ENCODE data around the gene NLRC5. TPM values are rescaled to one million over a fixed set of nuclear protein-coding genes. Genes with fewer than 3 reads are reported as not detected.

The NLRC5 gene
- total RNA-seq, 4 donors from 2014 or later: 32.4 to 57.9 (median 37.1) TPM

GRCh38 chr16:57091200-57091974 is 102.0 kb downstream of the NLRC5 start:
- Histone ChIP-seq H3K27me3 (no peaks in the 10 kb centered on the region), H3K9me3 (no peaks in the 10 kb centered on the region), H3K36me3 (no peaks in the 10 kb centered on the region), H3K4me1 (peaks cover 0 to 38% (median 18%) of the 10 kb centered on the region in 4 donors), H3K27ac (peak overlapping the region; percentile 81 to 97 (median 88)), H3K4me3 (peak overlapping the region; percentile 72 to 83 (median 82))
- peak in 1 of 2 donors; percentile 2 for TF ChIP-seq EP300 (IDR thresholded peaks at IDR 0.05)
- no peak for TF ChIP-seq CTCF (IDR thresholded peaks at IDR 0.05)
- peak; percentile 41 to 48 for DNase-seq (ENCODE audit: low spot score in 2 of 2)
- 11 to 24% methylated on average over 24 of the region's 24 CpGs for WGBS, 2 donors

GRCh38 chr16:57091975-57092785 is 102.8 kb downstream of the NLRC5 start, which contains the start of gene CPNE2:
TSS of gene CPNE2 (plus strand) at chr16:57092583. CDS start at chr16:57110743, 18,160 bp downstream.
- peaks cover 0 to under 1% (median 0%) of the 10 kb centered on the region in 3 donors for H3K36me3 ChIP-seq
- TF ChIP-seq EP300 (IDR thresholded peaks at IDR 0.05) (peak in 1 of 2 donors; percentile 28), POLR2A (IDR thresholded peaks at IDR 0.05) (peak; percentile 12 to 67), CTCF (IDR thresholded peaks at IDR 0.05) (no peak)
- H3K4me3 ChIP-seq: peak within 1 kb of the TSS; percentile 72 to 83 (median 82)
- peak within 1 kb of the TSS; percentile 81 to 97 (median 88) for H3K27ac ChIP-seq
- DNase-seq (ENCODE audit: low spot score in 2 of 2): no peak
- WGBS, 2 donors: 1% methylated on average over 18 to 52 of the region's 100 CpGs
- H3K27me3 ChIP-seq: no peaks in the 10 kb centered on the region
- peaks cover 0 to 38% (median 18%) of the 10 kb centered on the region in 4 donors for H3K4me1 ChIP-seq
- H3K9me3 ChIP-seq: no peaks in the 10 kb centered on the region

GRCh38 chr16:57092786-57093411 is 103.5 kb downstream of the NLRC5 start:
- DNase-seq (ENCODE audit: low spot score in 2 of 2): no peak
- peak overlapping the region; percentile 79 to 88 (median 85) for H3K27ac ChIP-seq
- no peaks in the 10 kb centered on the region for H3K9me3 ChIP-seq
- TF ChIP-seq POLR2A (IDR thresholded peaks at IDR 0.05) (no peak), CTCF (IDR thresholded peaks at IDR 0.05) (peak; percentile 58 to 79 (median 74)), EP300 (IDR thresholded peaks at IDR 0.05) (no peak)
- H3K36me3 ChIP-seq: peaks cover 0 to 5% (median 0%) of the 10 kb centered on the region in 3 donors
- H3K4me3 ChIP-seq: peak overlapping the region; percentile 68 to 83 (median 82)
- 0% methylated on average over 2 to 27 of the region's 53 CpGs for WGBS, 2 donors
- H3K27me3 ChIP-seq: no peaks in the 10 kb centered on the region
- peaks cover 0 to 42% (median 18%) of the 10 kb centered on the region in 4 donors for H3K4me1 ChIP-seq

GRCh38 chr16:57093666-57094564 is 104.6 kb downstream of the NLRC5 start:
- DNase-seq (ENCODE audit: low spot score in 2 of 2): no peak
- H3K4me3 ChIP-seq: peak overlapping the region; percentile 68 to 83 (median 82)
- peak overlapping the region; percentile 79 to 88 (median 85) for H3K27ac ChIP-seq
- peaks cover 0 to 5% (median 0%) of the 10 kb centered on the region in 3 donors for H3K36me3 ChIP-seq
- no peak for TF ChIP-seq EP300 (IDR thresholded peaks at IDR 0.05)
- TF ChIP-seq POLR2A (IDR thresholded peaks at IDR 0.05): no peak
- no peak for TF ChIP-seq CTCF (IDR thresholded peaks at IDR 0.05)
- WGBS, 2 donors: 52 to 69% methylated on average over 15 to 18 of the region's 18 CpGs
- H3K27me3 ChIP-seq: no peaks in the 10 kb centered on the region
- no peaks in the 10 kb centered on the region for H3K9me3 ChIP-seq
- H3K4me1 ChIP-seq: peaks cover 0 to 48% (median 18%) of the 10 kb centered on the region in 4 donors

Measured in tibial nerve (tissue), 4 donors.